PC-3 (cell line): ENCODE measurements around the gene DOCK4. TPM values are rescaled to one million over a fixed set of nuclear protein-coding genes. Genes with fewer than 3 reads are reported as not detected.

Experiments used
- ATAC-seq: fragments of 200-7000 bp; cut with Tn5 transposase; 2 replicates; pipeline ENCODE4 v1.9.1; 2020; ENCODE audit warnings: mild to moderate bottlenecking, moderate library complexity
- BruUV-seq: library from RNA; stranded (reverse); fragments of 400-500 nt; replicated peaks from 2 replicates; lab custom pipeline; 2021; lab: Mats Ljungman, UMichigan
- CTCF ChIA-PET: fragments of 300-600 bp; sonication (Branson Sonifier 250); formaldehyde crosslinking; loops from one replicate; lab custom pipeline; 2022; ENCODE audit warnings: antibody characterized with exemption; lab: Charles Lee
- POLR2A ChIA-PET: fragments of 300-600 bp; sonication (Branson Sonifier 250); formaldehyde crosslinking; loops from one replicate; lab custom pipeline; 2022; ENCODE audit warnings: antibody characterized with exemption; ENCODE audit not compliant: unreplicated experiment; lab: Charles Lee
- DNase-seq: peaks from one replicate; pipeline ENCODE4 v3.0.0-alpha.2; 2015
- H2AFZ ChIP-seq: fragments of 300-600 bp; sonication (generic); 2 replicates; pipeline ENCODE4 v1.6.0; 2016; ENCODE audit warnings: antibody characterized with exemption, low read length
- H3F3A ChIP-seq: fragments of 300-600 bp; sonication (generic); one replicate; pipeline ENCODE4 v1.6.0; 2017; ENCODE audit warnings: antibody characterized with exemption, low read length, control low read depth, mild to moderate bottlenecking; ENCODE audit not compliant: unreplicated experiment
- H3K27ac ChIP-seq: fragments of 300-600 bp; sonication (generic); 2 replicates; pipeline ENCODE4 v1.5.1; 2016; ENCODE audit warnings: mild to moderate bottlenecking, low read length
- H3K27me3 ChIP-seq: fragments of 300-600 bp; sonication (generic); 2 replicates; pipeline ENCODE4 v1.6.1; 2016; ENCODE audit warnings: low read length, mixed read lengths
- H3K36me3 ChIP-seq: fragments of 300-600 bp; sonication (generic); 2 replicates; pipeline ENCODE4 v1.6.1; 2016; ENCODE audit warnings: low read depth, mixed run types, low read length, mixed read lengths
- H3K4me1 ChIP-seq: fragments of 300-600 bp; sonication (generic); 2 replicates; pipeline ENCODE4 v1.5.1; 2016; ENCODE audit warnings: low read length; ENCODE audit not compliant: insufficient read depth
- H3K4me2 ChIP-seq: fragments of 300-600 bp; sonication (generic); 2 replicates; pipeline ENCODE4 v1.6.0; 2016; ENCODE audit warnings: low read length
- H3K4me3 ChIP-seq: fragments of 300-600 bp; sonication (generic); 2 replicates; pipeline ENCODE4 v1.5.1; 2016; ENCODE audit warnings: mild to moderate bottlenecking, low read length, mixed read lengths
- H3K79me2 ChIP-seq: fragments of 300-600 bp; sonication (generic); 2 replicates; pipeline ENCODE4 v1.6.1; 2017; ENCODE audit warnings: low read length, mixed read lengths
- H3K9ac ChIP-seq: fragments of 300-600 bp; sonication (generic); 2 replicates; pipeline ENCODE4 v1.6.0; 2016; ENCODE audit warnings: mild to moderate bottlenecking, low read length
- H3K9me2 ChIP-seq: fragments of 300-600 bp; sonication (generic); replicated peaks from 2 replicates; pipeline ENCODE4 v1.6.1; 2016; ENCODE audit warnings: mixed run types, low read length, mixed read lengths
- H3K9me3 ChIP-seq: fragments of 300-600 bp; sonication (generic); 2 replicates; pipeline ENCODE4 v1.6.1; 2016; ENCODE audit warnings: low read length, mixed read lengths
- H4K20me1 ChIP-seq: fragments of 300-600 bp; sonication (generic); 2 replicates; pipeline ENCODE4 v1.6.1; 2016; ENCODE audit warnings: low read length, mixed read lengths
- EZH2 ChIP-seq: fragments of 300-600 bp; sonication (generic); IDR thresholded peaks from one replicate; pipeline ENCODE4 v1.6.1; 2017; ENCODE audit warnings: antibody characterized with exemption, mild to moderate bottlenecking, low read length; ENCODE audit not compliant: unreplicated experiment
- EZH2phosphoT487 ChIP-seq: fragments of 300-600 bp; sonication (generic); IDR thresholded peaks from 2 replicates; pipeline ENCODE4 v1.6.1; 2018; ENCODE audit warnings: mild to moderate bottlenecking, antibody characterized with exemption, low read length, borderline replicate concordance
- intact Hi-C: fragments of 100-400 bp; cut with micrococcal nuclease; formaldehyde crosslinking; loops from 2 replicates; pipeline ENCODE4 v1.9.0; 2023
- total RNA-seq: library from RNA; depleted of rRNA; stranded (reverse); fragments of >200 nt; gene quantifications from 2 replicates; pipeline ENCODE4 v1.2.3, GENCODE V29; 2014
- TF ChIP-seq, protein P1 (sequence below): fragments of 300-600 bp; sonication (generic); conservative IDR thresholded peaks from 2 replicates; pipeline ENCODE4 v1.5.1; 2017; ENCODE audit warnings: antibody characterized with exemption, low read depth, mild to moderate bottlenecking, low read length

The DOCK4 gene
- total RNA-seq, 1 experiment from 2014 or later = 25.4 TPM

DNA sequence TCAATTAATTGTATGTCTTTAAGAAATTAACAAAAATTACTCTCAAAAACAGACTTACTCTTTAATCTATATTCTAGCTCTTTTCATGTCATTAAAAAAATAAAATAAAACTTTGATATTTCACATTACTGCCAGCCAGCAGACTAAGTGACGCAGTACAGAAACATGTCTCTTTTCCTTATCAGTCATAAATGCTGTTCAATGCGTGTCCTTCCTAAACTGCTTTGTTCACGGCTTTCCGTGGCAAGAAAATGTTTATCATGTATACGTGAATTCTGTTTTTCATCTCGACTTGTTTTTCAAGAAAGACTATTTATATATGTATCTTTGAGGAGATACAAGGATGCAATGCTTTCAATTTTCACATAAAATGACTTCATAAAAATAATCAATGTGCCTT is 182.4 kb downstream of the DOCK4 start:
- DNase-seq (no peak), ATAC-seq (no peak)
- Histone ChIP-seq H4K20me1 (no peaks in the 10 kb centered on the region), H3K36me3 (no peaks in the 10 kb centered on the region), H2AFZ (no peak overlapping the region), H3K27ac (no peak overlapping the region), H3K79me2 (no peaks in the 10 kb centered on the region), H3K4me1 (no peaks in the 10 kb centered on the region), H3F3A (no peaks in the 10 kb centered on the region), H3K27me3 (no peaks in the 10 kb centered on the region), H3K9me3 (no peaks in the 10 kb centered on the region), H3K9me2 (no peaks in the 10 kb centered on the region), H3K4me2 (no peak overlapping the region), H3K9ac (no peak overlapping the region), H3K4me3 (no peak overlapping the region)
- ChIA-PET POLR2A (interaction anchor here (0.6 kb wide), 1 partner anchor 120 kb away, joined by 3 read pairs; no protein-coding TSS in a partner anchor), CTCF (no interaction called here)
- intact Hi-C loops = no loop called here
- no peak for TF ChIP-seq EZH2phosphoT487
- TF ChIP-seq, protein P1, sequence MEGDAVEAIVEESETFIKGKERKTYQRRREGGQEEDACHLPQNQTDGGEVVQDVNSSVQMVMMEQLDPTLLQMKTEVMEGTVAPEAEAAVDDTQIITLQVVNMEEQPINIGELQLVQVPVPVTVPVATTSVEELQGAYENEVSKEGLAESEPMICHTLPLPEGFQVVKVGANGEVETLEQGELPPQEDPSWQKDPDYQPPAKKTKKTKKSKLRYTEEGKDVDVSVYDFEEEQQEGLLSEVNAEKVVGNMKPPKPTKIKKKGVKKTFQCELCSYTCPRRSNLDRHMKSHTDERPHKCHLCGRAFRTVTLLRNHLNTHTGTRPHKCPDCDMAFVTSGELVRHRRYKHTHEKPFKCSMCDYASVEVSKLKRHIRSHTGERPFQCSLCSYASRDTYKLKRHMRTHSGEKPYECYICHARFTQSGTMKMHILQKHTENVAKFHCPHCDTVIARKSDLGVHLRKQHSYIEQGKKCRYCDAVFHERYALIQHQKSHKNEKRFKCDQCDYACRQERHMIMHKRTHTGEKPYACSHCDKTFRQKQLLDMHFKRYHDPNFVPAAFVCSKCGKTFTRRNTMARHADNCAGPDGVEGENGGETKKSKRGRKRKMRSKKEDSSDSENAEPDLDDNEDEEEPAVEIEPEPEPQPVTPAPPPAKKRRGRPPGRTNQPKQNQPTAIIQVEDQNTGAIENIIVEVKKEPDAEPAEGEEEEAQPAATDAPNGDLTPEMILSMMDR = no peak
- TF ChIP-seq EZH2 = no peak
- BruUV-seq = no TSS peak

DNA sequence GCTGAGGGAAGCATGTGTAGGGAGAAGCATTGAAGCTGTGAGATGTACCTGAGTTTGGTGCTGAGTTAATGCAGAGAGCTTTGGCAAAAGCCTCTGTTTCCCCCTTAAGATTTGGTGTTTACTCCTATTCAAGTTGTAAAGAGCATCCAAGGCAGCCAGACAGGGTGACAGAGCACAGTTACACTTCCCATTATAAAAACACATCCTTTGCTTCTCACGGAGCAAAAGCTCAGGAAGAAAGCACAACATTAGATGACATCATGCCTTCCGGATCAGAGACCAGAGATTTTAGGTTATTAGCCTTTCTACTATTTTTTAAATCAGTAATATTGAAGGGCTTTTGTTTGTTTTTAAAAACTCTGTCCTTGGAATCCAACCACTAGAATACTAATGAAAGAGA is 182.9 kb downstream of the DOCK4 start:
- H3K27ac ChIP-seq = no peak overlapping the region
- H3K9me3 ChIP-seq = no peaks in the 10 kb centered on the region
- H3K4me2 ChIP-seq = no peak overlapping the region
- TF ChIP-seq, protein P1 = no peak
- no peak for TF ChIP-seq EZH2
- TF ChIP-seq EZH2phosphoT487 = no peak
- H3K36me3 ChIP-seq = no peaks in the 10 kb centered on the region
- DNase-seq (no peak), ATAC-seq (no peak)
- ChIA-PET CTCF (no interaction called here), POLR2A (interaction anchor here (0.6 kb wide), 1 partner anchor 121 kb away, joined by 3 read pairs; no protein-coding TSS in a partner anchor)
- H3K4me3 ChIP-seq = no peak overlapping the region
- intact Hi-C loops = no loop called here
- H3F3A ChIP-seq = no peaks in the 10 kb centered on the region
- no peak overlapping the region for H2AFZ ChIP-seq
- no peaks in the 10 kb centered on the region for H3K9me2 ChIP-seq
- no peaks in the 10 kb centered on the region for H3K27me3 ChIP-seq
- H3K79me2 ChIP-seq = no peaks in the 10 kb centered on the region
- no peaks in the 10 kb centered on the region for H4K20me1 ChIP-seq
- no peak overlapping the region for H3K9ac ChIP-seq
- no TSS peak for BruUV-seq
- no peaks in the 10 kb centered on the region for H3K4me1 ChIP-seq

DNA sequence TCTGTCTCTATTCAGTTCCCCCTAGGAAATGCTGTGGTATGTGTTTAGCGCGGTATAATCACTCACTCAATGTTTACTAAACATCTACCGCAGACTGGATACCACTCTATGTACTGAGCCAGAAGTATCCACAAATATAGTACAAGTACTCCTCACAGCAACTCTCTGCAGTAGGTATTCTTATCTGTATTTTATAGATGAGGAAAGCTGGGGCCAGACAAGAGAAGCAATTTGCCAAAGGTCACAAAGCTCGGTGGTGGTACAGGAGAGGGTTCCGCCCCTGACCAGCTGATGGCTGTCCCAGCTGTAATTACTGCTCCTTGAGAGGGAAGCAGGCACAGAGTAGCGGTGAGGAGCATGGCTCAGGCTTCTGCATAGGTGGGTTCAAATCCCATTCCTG is 184.1 kb downstream of the DOCK4 start:
- ATAC-seq (no peak), DNase-seq (no peak)
- Histone ChIP-seq H3K27me3 (no peaks in the 10 kb centered on the region), H2AFZ (no peak overlapping the region), H3K4me1 (no peaks in the 10 kb centered on the region), H4K20me1 (no peaks in the 10 kb centered on the region), H3K4me2 (no peak overlapping the region), H3K9me2 (no peaks in the 10 kb centered on the region), H3K36me3 (no peaks in the 10 kb centered on the region), H3K9me3 (no peaks in the 10 kb centered on the region), H3K9ac (no peak overlapping the region), H3F3A (no peaks in the 10 kb centered on the region), H3K4me3 (no peak overlapping the region), H3K27ac (no peak overlapping the region), H3K79me2 (no peaks in the 10 kb centered on the region)
- intact Hi-C loops = no loop called here
- TF ChIP-seq, protein P1 = no peak
- TF ChIP-seq EZH2 = no peak
- TF ChIP-seq EZH2phosphoT487 = no peak
- ChIA-PET CTCF (no interaction called here), POLR2A (no interaction called here)
- BruUV-seq = no TSS peak
